ENCODE data around the gene CDC73. TPM values are rescaled to one million over a fixed set of nuclear protein-coding genes. Genes with fewer than 3 reads are reported as not detected.

CDC73 gene
- total and polyA plus RNA-seq, 4 donors: 5.8 to 20.6 (median 12.6) TPM

GRCh38 chr1:193251950-193252349 is 130.1 kb downstream of the CDC73 start:
- Histone ChIP-seq H3K36me3 (ENCODE audit: control insufficient read depth in 4 of 4, insufficient read depth in 3 of 4, low read depth in 1 of 4, low read length in 3 of 4) (peaks cover 0 to 21% (median 14%) of the 10 kb centered on the region in 4 donors), H3K9ac (ENCODE audit: low read depth in 1 of 2, low read length in 2 of 2) (no peak overlapping the region), H3K9me3 (ENCODE audit: control insufficient read depth in 4 of 4, low read length in 3 of 4) (peaks cover 0 to 8% (median 5%) of the 10 kb centered on the region in 4 donors), H3K4me1 (ENCODE audit: control insufficient read depth in 4 of 4, insufficient read depth in 4 of 4, low read length in 3 of 4) (no peaks in the 10 kb centered on the region), H3K27ac (ENCODE audit: low read depth in 1 of 2, low read length in 2 of 2) (no peak overlapping the region), H3K27me3 (ENCODE audit: control insufficient read depth in 4 of 4, insufficient read depth in 4 of 4, low read length in 3 of 4) (no peaks in the 10 kb centered on the region), H3K4me3 (ENCODE audit: low read depth in 1 of 3, low read length in 3 of 3) (no peak overlapping the region)
- TF ChIP-seq GABPA (IDR thresholded peaks at IDR 0.05 in 1 of 2, conservative IDR thresholded peaks at IDR 0.05 in 1 of 2) (no peak), RAD21 (IDR thresholded peaks at IDR 0.05) (no peak), HNF4G (IDR thresholded peaks at IDR 0.05) (no peak), FOXA2 (IDR thresholded peaks at IDR 0.05) (no peak), HNF4A (conservative IDR thresholded peaks at IDR 0.05) (no peak), CTCF (IDR thresholded peaks at IDR 0.05; ENCODE audit: low read depth, low read length, missing input control) (no peak), YY1 (IDR thresholded peaks at IDR 0.05) (no peak), NR2F2 (IDR thresholded peaks at IDR 0.05) (no peak), EGR1 (IDR thresholded peaks at IDR 0.05; ENCODE audit: low read depth in 2 of 2) (no peak), REST (IDR thresholded peaks at IDR 0.05) (no peak), TAF1 (conservative IDR thresholded peaks at IDR 0.05) (no peak), SP1 (IDR thresholded peaks at IDR 0.05) (no peak), FOXA1 (IDR thresholded peaks at IDR 0.05) (no peak), JUND (IDR thresholded peaks at IDR 0.05) (no peak)
- TF ChIP-seq, protein P1, sequence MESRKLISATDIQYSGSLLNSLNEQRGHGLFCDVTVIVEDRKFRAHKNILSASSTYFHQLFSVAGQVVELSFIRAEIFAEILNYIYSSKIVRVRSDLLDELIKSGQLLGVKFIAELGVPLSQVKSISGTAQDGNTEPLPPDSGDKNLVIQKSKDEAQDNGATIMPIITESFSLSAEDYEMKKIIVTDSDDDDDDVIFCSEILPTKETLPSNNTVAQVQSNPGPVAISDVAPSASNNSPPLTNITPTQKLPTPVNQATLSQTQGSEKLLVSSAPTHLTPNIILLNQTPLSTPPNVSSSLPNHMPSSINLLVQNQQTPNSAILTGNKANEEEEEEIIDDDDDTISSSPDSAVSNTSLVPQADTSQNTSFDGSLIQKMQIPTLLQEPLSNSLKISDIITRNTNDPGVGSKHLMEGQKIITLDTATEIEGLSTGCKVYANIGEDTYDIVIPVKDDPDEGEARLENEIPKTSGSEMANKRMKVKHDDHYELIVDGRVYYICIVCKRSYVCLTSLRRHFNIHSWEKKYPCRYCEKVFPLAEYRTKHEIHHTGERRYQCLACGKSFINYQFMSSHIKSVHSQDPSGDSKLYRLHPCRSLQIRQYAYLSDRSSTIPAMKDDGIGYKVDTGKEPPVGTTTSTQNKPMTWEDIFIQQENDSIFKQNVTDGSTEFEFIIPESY (IDR thresholded peaks at IDR 0.05): no peak
- TF ChIP-seq, protein P2, sequence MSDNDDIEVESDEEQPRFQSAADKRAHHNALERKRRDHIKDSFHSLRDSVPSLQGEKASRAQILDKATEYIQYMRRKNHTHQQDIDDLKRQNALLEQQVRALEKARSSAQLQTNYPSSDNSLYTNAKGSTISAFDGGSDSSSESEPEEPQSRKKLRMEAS (IDR thresholded peaks at IDR 0.05): no peak
- TF ChIP-seq, protein P3, sequence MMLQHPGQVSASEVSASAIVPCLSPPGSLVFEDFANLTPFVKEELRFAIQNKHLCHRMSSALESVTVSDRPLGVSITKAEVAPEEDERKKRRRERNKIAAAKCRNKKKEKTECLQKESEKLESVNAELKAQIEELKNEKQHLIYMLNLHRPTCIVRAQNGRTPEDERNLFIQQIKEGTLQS (IDR thresholded peaks at IDR 0.05): no peak
- WGBS: 88% methylated on average over 2 of the region's 2 CpGs
- no peak for DNase-seq (ENCODE audit: low spot score)

GRCh38 chr1:193256019-193256418 is 134.2 kb downstream of the CDC73 start:
- no peak for DNase-seq (ENCODE audit: low spot score)
- Histone ChIP-seq H3K27me3 (ENCODE audit: control insufficient read depth in 4 of 4, insufficient read depth in 4 of 4, low read length in 3 of 4) (no peaks in the 10 kb centered on the region), H3K9ac (ENCODE audit: low read depth in 1 of 2, low read length in 2 of 2) (no peak overlapping the region)

More at GRCh38 chr1:193256019-193256418, 134.2 kb downstream of the CDC73 start:
- Histone ChIP-seq H3K27ac (ENCODE audit: low read depth in 1 of 2, low read length in 2 of 2) (no peak overlapping the region), H3K9me3 (ENCODE audit: control insufficient read depth in 4 of 4, low read length in 3 of 4) (no peaks in the 10 kb centered on the region), H3K4me1 (ENCODE audit: control insufficient read depth in 4 of 4, insufficient read depth in 4 of 4, low read length in 3 of 4) (peaks cover 0 to 1% (median 0%) of the 10 kb centered on the region in 4 donors), H3K36me3 (ENCODE audit: control insufficient read depth in 4 of 4, insufficient read depth in 3 of 4, low read depth in 1 of 4, low read length in 3 of 4) (peaks cover 0 to 9% (median 2%) of the 10 kb centered on the region in 4 donors), H3K4me3 (ENCODE audit: low read depth in 1 of 3, low read length in 3 of 3) (no peak overlapping the region)
- TF ChIP-seq REST (IDR thresholded peaks at IDR 0.05) (no peak), GABPA (IDR thresholded peaks at IDR 0.05 in 1 of 2, conservative IDR thresholded peaks at IDR 0.05 in 1 of 2) (no peak), RAD21 (IDR thresholded peaks at IDR 0.05) (no peak), HNF4A (conservative IDR thresholded peaks at IDR 0.05) (no peak), SP1 (IDR thresholded peaks at IDR 0.05) (no peak), TAF1 (conservative IDR thresholded peaks at IDR 0.05) (no peak), EGR1 (IDR thresholded peaks at IDR 0.05; ENCODE audit: low read depth in 2 of 2) (no peak), RXRA (IDR thresholded peaks at IDR 0.05) (no peak)
- TF ChIP-seq, protein P3 (IDR thresholded peaks at IDR 0.05): no peak
- TF ChIP-seq, protein P2 (IDR thresholded peaks at IDR 0.05): no peak
